Ramos (cell line): Measurements from ENCODE around the gene NEURL1B.

Experiments
- in situ Hi-C: fragments of 300-500 bp; cut with MboI; formaldehyde crosslinking; loops from one replicate; pipeline ENCODE4 v1.14.3; 2022; ENCODE audit warnings: low sequenced_read_pairs; ENCODE audit not compliant: unreplicated experiment

The NEURL1B gene

DNA sequence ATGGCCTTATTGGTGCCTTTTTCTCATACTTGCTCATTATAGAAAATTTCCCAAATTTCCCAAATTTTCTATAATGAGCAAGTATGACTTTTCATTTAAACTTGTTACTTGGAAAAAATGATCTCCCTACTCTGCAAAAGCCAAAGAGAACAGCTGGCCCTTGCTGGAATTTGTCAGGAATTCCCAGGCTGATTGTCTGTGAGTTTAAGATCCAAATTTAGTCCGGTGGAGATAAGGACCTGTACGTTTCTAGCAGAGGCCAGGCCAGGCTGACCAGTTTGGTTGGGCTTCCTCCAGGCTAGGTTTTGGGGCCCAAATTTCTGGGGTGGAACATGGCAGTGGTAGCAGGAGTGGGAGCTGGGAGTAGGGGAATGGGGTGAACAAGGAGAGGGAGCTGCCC lies 51.9 kb downstream of the NEURL1B start:
- in situ Hi-C loops, result no loop called here

DNA sequence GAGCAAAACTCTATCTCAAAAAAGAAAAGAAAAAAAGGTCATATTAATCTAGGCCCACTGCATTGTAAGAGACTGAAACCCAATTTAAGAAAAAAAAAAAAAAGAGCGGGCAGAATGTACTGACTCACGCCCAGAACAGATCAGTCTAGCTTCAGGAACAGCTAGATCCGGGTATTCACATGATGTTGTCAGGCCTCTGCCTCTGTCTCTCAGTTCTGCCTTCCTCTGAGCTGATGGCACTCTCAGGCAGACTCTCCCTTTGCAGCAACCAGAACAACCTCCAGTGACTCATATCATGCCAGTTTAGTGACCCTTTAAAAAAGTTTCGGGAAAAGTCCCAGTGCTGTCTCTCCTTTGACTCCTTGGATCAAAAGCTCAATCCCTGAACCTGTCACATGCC lies 53.0 kb downstream of the NEURL1B start:
- in situ Hi-C loops, result no loop called here

DNA sequence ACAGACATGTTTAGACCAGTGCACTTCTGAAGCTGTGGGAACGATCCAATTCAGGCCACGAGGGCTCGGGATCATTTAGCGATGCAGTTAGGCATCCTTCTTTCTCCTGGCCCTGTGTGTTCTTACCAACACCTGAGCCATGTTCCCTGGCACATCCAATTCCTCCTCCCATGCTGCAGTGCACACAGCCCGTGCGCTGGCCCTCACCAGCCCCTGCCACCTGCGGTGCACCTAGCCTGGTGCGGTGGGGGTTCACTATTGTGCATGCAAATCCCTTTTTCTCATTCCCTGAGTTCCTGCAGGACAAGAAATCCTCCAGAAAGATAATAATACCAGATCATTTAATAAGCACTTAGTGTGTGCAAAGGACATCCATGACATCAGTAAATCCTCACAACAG lies 53.5 kb downstream of the NEURL1B start:
- in situ Hi-C loops, result no loop called here

DNA sequence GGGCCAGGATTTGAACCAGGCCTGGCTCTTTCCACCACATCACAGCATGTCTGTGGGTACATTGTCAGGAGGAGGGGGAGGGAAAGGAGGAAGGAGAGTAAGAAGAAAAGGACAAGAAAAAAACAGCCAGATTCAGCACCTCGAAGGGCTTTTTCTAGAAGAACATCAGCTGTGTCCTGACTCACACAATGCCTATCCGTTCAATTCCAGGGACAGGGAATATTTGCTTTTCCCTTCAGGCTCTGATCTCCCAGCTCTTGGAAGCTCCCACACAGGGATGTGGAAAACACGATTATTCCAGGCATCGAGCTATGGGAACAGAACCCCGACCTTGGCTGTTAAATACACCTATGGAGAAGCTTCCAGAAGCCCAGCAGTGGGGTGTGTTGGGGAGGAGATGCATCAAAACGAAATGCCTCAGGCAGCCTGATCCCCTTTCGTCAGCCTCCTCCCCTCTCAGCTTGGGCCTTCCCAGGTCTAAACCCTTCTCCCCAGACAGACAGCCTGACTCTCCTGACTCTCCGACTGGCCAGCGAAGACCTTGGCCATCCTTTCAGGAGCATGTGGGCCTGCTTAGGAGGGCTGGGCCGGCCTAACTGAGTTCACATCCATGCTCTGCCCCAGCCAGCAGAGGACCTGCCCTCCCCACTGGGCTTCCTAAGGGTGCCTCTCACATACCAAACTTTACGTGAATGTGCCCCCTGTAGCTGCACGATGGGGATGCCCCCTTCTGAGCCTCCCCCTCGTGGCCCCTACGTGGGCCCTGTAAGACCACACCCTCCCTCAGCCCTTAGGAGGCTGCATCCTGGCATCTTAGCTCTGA lies 54.4 kb downstream of the NEURL1B start:
- in situ Hi-C loops, result loop anchor here (5.0 kb wide), 1 partner anchor 213 kb away; no protein-coding TSS in a partner anchor

DNA sequence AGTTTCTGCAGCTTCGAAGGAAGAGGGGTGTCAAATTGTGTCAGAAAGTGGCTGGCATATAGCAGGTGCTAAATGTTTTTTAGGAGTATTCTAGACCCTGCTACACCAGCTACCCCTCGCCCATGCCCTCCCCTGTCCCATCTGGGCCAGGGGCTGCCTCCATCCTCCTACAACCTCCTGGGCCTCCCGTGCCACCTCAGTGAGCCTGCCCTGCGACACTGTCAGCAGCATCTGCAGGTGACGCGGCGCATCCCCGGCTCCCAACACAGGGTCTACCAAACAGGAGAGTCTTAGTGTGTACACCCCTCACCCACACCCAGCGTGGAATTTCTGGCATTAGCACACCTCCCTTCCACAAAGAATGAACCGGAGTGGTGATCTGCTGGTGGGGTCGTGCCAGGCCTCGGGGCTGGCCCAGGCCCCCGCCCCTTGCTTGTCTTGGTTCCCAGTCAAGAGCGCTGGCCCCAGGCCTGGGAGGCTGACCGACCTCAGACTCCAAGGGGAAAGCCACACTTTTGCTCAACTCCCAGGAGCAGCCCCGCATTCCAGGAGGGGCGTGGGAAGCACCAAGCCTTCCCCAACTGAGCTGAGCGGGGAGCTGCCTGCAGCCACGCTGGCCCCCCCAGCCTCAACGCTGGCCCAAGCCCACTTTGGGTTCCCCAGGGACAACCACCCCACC lies 55.2 kb downstream of the NEURL1B start:
- in situ Hi-C loops, result loop anchor here (5.0 kb wide), 1 partner anchor 214 kb away; no protein-coding TSS in a partner anchor

DNA sequence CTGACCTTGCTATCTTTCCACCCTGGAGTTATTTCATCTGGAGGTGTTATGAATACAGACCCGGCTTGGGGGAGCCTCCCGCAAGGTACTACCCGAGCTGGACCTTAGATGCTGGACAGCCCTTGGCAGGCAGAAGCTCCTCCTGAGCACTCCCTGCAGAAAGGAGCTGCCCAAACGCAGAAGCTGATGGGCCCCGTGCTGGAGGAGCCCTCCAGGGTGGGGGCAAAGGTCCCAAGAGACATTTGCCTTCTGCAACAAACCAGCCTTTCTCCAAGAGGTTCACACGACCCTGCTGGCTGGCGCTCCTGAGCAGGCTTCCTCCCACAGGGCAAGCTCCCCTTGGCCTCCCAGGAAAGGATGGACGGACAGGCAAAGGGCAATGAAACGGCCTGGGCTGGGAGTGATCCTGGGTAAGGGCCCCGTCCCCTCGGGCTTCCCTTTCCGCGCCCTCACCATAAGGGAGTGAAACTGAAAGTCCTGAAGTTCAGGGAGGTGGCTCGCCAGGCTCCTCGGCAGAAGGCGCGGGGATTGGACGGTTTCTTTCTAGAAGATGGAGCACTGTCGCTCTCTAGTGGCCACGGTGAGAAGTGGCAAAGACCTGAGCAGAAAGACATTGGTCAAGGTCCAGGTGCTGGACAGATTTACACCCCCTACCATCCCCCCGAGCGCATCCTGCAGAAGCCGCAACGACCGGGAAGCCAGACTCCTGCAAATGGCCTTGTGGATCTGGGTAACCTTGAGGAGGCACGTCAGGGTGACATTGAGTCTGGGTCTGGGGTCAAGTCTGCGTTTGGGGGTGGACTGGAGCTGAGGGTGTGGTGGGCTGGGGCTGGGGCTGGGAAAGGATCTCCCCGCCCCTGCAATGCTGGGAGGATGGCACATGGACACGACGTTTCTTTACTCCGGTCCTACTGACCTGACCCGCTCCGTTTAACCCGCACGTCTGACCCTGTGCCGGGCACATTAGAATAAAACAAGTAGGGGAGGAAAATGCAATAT lies 56.4 kb downstream of the NEURL1B start:
- in situ Hi-C loops, result loop anchor here (5.0 kb wide), 1 partner anchor 215 kb away; no protein-coding TSS in a partner anchor

DNA sequence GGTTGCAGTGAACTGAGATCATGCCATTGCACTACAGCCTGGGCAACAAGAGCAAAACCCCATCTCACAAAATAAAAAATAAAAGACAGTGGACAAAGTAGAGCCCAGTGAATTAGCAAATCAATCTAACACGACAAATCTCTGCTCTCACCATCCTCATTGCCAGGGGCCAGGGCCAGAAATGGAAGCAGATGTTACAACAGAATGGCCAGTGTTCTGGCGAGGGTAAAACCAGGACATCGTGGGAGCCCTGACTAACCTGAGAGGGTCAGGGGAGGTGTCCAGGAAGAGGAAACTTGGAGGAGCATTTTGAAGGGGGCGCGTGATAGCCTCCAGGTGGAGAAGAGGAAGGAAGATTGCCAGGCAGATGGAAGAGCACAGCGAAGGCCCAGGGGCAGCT lies 58.4 kb downstream of the NEURL1B start:
- in situ Hi-C loops, result loop anchor here (5.0 kb wide), 1 partner anchor 217 kb away; no protein-coding TSS in a partner anchor

DNA sequence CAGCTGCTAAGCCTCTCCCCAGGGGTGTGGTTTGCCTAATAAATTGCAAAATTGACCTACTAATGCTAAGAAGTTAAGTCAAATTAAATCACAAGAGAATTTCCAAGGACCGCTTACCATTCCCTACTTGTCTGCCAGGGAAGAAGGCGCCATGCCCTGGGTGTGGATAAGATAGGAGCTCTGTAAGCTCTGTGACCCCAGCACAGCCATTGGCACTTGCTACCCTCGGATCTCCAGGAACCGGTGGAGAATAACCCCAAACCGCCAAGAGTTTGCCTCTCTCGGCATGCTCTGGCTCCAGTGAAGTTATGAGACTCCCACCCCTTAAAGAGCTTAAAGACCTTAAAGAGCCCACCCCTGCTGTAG lies 58.9 kb downstream of the NEURL1B start:
- in situ Hi-C loops, result loop anchor here (5.0 to 25.0 kb wide), 3 partner anchors 218 to 637 kb away; partner anchors contain the start of gene STC2

DNA sequence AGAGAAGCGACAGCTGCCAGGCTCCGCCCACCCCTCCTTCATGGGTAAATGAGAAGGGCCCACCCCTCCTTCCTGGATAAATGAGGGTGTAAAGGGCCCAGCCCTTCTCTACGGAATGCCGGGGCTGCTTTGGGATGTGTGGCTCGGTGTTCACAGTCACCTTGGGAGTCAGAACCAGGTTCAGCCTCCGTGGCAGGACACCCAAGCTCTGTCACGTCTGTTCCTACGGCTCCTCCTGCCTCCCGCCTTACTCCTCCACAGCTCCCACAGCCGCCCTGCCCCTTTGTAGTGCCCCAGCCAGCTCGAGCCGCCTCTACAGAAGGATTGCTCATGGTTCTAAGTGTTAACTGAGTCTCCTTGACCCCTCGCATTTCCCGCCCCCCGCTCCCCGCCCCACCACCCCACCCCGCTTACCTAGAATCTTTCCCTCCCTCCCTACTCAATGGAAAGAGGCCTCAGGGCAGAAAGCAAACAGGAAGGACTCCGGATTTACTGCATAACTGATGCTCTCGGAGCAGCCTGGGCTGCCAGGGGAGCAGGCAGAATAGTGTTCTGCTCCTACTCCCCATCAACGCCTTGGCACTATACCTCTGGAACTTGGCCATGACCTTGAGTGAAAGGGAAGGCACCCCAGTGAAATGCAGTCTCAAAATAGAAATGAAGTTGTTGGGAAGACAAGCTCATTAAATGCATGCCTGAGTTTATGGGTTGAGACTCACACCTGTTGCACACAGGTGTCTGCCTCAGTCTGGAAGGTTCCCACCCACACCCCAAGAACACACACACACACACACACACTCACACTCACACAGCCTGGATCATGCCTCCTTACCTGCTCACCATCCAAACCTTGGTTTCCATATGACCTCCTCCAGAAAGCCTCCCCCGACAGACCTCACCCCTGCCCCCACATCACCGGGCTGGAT lies 59.6 kb downstream of the NEURL1B start:
- in situ Hi-C loops, result loop anchor here (25.0 kb wide), 2 partner anchors 487 to 637 kb away; partner anchors contain the start of gene STC2

DNA sequence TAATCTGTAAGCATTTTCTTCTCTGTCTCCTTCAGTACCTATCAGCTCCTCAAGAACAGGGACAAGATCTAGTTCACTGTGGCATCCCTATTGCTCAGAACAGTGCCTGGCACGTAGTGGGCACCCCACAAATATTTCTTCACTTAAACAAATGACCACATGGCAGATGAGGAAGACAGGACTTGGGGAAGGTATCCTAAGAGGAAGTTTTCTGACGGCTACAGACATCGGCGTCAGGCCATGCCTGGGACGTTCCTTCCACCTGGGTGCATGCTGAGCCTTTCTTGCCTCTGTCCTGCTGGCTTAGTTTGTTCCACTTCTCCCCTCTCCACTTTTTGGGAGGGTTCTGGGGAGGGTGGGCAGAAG lies 60.2 kb downstream of the NEURL1B start:
- in situ Hi-C loops, result loop anchor here (25.0 kb wide), 2 partner anchors 486 to 636 kb away; partner anchors contain the start of gene STC2

DNA sequence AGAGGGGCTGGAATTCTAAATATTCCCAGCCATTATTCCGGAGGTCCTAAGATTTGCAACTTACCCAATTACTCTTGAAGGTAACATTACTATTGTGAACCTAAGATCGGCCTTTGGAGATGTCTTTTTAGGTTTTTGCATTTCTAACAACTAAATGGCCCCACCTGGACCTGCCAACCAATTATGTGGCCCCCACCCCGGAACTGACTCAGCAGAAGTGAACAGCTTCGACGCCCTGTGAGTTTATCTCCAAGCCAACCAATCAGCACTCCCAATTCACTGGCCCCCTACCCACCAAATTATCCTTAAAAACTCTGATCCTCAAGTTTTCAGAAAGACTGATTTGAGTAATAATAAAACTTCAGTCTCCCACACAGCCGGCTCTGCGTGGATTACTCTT lies 62.9 kb downstream of the NEURL1B start:
- in situ Hi-C loops, result loop anchor here (25.0 kb wide), 2 partner anchors 483 to 633 kb away; partner anchors contain the start of gene STC2

DNA sequence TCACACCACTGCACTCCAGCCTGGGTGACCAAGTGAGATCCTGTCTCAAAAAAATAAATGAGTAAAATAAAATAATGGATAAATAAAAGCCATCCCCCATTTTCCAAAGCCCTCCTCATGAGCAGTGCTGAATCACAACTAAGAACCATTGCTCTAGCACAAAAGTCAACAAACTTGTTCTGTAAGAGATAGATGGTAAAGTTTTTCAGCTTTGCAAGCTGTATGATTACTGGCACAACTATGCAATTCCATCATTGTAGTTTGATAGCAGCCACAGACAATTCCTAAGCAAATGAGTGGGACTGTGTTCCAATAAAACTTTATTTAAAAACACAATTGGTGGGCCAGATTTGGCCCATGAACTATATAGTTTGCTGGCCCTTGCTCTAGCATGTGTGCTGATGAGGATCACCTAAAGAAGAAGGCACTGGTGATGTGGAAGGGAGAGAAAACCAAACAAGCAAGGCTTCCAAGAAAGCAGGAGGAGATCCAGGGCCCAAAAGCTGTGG lies 64.6 kb downstream of the NEURL1B start:
- in situ Hi-C loops, result loop anchor here (25.0 kb wide), 2 partner anchors 482 to 632 kb away; partner anchors contain the start of gene STC2

DNA sequence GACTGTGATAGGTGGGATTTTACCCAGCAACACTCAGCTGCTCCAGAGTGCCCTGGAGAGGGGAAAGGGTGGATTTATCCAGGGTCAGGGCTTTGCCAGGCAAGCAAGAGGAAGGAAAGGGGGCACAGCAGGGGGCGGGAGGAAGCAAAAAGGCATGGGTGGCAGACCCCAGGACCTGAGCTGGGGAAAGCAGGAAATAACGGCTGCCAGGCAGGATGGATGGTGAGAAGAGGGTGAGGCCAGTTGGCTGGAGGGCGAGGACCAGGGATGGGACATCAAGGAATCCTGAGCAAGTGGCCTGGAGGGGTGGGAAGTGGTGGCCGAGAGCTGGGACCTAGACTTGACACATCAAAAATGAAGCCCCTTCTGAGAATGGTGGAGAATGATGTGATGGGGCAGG lies 65.7 kb downstream of the NEURL1B start:
- in situ Hi-C loops, result loop anchor here (25.0 kb wide), 2 partner anchors 481 to 631 kb away; partner anchors contain the start of gene STC2

DNA sequence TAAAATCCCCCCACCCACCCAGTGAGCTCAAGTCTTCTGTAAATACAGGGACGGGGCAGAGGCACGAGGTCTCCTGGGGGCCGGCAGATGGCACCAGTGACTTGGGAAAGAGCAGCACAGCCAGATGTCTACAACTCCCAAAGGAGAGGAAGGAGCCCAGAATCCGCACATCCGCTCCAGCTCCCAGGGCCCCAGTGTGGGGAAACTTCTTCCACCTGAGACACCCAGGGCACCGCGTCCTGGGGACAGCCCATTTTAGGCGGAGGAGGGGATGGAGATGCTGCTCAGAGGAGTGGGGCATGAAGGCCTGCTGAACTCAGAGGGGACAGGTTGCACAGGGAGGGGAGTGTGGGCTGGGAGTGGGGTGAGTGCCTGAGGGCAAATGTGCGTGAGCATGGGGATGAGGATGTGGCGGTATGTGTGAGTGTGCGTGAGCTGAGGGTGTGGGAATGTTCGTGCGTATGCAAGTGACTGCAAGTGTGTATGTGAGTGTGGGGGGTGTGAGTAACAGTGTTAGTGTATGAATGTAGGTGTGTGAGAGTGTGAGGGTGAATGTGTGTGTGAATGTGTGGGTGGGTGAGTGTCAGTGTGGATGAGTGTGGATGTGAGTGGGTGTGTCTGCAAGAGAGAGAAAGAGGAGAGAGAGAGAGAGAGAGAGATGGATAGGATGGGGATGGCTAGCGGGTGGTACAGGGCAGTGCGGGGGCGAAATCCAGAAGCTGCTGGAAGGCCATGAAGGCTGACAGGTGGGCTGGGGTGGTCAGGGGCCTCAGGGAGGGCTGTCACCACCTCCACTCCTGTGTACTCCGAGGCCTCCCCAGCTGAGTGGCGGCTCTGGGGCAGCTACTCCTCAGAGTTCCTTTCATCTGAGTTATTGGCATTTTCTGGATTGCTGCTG lies 66.5 kb downstream of the NEURL1B start:
- in situ Hi-C loops, result loop anchor here (25.0 kb wide), 2 partner anchors 480 to 630 kb away; partner anchors contain the start of gene STC2

DNA sequence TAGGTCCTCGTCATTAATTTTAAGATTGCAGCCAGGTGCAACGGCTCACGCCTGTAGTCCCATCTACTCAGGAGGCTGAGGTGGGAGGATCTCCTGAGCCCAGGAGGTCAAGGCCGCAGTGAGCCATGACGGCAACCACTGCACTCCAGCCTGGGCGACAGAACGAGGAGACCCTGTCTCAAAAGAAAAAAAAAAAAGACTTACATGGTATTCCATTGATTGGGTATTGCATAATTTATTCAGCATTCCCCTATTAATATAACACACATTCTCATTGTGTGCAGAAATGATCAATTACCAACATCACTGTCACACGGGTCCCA lies 67.1 kb downstream of the NEURL1B start:
- in situ Hi-C loops, result loop anchor here (25.0 kb wide), 2 partner anchors 479 to 629 kb away; partner anchors contain the start of gene STC2

DNA sequence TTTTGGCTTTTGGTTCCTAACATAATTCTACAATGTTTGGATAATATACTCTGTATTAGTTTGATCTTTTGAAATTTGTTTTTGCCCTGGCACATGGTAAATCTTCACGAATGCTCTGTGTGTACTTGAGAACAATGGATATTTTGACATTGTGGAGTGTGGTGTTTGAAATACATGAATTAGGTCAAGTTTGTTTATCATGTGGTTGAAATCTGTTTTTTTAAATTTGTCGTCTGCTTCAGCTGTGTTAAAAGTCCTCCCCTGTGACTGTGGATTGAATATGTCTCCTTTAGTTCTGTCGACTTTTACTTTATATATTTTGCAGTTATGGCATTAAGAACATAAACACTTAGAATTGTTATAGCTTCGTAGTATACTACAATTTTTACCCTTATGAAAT lies 69.6 kb downstream of the NEURL1B start:
- in situ Hi-C loops, result loop anchor here (25.0 kb wide), 2 partner anchors 477 to 627 kb away; partner anchors contain the start of gene STC2

DNA sequence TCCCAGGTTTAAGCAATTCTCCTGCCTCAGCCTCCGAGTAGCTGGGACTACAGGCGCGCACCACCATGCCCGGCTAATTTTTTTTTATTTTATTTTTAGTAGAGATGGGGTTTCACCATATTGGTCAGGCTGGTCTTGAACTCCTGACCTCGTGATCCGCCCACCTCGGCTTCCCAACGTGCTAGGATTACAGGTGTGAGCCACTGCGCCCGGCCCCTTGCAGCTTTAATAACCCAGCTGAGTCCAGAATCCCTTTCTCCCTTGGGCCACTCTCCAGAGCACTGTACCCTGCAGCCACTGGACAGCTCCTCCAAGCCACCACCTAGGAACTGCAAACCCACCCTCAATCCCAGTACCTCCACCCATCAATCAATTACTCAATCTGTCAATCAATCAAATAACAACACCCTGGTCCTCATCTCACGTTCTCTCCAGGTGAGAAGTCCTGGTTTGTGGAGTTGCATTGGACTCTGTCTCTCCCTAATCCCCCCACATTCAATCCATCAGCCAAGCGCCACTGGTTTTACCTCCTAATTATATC lies 70.3 kb downstream of the NEURL1B start:
- in situ Hi-C loops, result loop anchor here (25.0 kb wide), 2 partner anchors 476 to 626 kb away; partner anchors contain the start of gene STC2
